ENCODE data around the gene EMP1.
"Not testable (repeated sequence)": the region's sequence is repeated elsewhere in the genome, so short reads cannot be mapped to it uniquely, and the experiment has no call there.

EMP1 gene

DNA sequence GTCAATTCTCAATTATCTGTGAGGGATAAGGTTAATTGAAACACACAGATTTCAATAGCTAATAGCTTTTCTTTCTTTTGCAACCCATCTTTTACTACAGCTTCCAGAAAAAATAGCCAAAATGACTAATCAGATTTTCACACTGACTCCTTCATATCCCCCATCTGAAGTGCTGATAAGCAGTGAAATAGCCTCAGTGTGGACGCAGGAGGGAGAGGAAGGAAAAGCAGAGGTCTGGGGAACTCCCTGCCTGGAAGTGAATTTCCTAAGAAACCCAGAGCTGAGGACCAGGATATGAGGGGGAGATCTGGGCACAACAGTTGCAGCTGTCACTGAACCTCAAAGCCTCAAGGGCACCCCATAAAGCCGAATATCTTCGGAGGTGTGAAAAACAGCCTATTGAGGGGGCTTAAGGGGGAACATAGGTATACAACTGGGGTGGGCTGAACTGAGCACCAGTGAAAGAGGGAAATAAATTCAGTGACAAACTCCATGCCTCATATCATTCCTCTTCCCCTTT, 60.9 kb downstream of the EMP1 start:
- no peak for DNase-seq (ENCODE audit: low spot score)

DNA sequence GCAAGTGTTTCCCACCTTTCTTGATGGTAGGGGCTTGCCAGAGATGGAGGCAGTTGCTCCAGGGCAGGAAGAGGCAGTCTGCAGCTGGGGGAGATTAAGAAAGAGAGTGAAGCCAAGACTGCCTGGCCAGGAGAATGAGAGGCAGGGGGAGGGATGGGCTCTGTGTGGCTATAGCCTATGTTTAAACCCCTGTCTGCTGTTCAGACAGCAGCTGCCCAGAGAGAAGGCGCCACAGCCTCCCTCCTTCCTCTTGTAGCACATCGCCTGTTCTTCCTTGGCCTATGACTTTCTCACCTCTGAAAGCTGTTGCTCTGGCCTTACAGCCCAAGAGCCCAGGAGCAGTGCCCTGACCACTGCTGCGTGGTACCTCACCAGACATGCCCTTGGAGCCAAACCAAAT, 61.7 kb downstream of the EMP1 start:
- DNase-seq (ENCODE audit: low spot score), result no peak

DNA sequence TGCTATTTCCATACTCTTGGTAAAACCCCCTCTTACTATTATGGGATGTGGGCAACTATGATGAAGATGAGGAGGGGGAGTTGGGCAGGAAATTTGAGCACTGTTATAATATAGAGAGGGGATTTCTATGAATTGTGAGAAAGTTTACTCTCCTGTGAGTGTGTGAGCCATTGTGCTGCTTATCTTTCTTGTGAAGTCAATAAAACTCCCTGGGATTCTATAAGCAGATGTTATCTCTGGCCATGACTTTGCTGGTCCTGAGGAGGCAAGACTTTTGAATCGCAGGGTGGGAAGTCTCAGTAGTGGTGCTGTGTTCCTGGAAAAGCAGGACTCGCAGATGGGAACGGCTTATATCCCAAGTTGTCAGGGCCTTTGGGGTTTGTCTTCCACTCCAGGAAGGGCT, 62.2 kb downstream of the EMP1 start:
- DNase-seq (ENCODE audit: low spot score), result no peak

GRCh38 chr12:13259625-13260024, 63.1 kb downstream of the EMP1 start:
- DNase-seq (ENCODE audit: low spot score), result not testable (repeated sequence)

DNA sequence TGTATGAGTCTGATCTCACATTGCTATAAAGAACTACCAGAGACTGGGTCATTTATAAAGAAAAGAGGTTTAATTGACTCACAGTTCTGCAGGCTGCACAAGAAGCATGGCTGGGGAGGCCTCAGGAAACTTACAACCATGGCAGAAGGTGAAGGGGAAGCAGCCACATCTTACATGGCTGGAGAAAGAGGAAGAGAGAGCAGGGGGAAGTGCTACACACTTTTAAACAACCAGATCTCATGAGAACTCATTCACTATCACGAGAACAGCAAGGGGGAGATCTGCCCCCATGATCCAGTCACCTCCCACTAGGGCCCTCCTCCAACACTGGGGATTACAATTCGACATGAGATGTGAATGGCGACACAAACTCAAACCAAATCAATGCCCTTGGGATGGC, 71.3 kb downstream of the EMP1 start:
- DNase-seq (ENCODE audit: low spot score), result not testable (repeated sequence)

- no peak for DNase-seq (ENCODE audit: low spot score)
These were observed 72.1 kb downstream of the EMP1 start for GRCh38 chr12:13268581-13268980.
